CD14-positive monocyte (primary cell): Measurements from ENCODE around the gene IL21R. TPM values are rescaled to one million over a fixed set of nuclear protein-coding genes. Genes with fewer than 3 reads are reported as not detected.
A peak's percentile ranks its signal among the peaks of the same experiment; 100 is the strongest.

ENCODE experiments used
- DNase-seq, 3 donors: peaks; one replicate each; pipeline ENCODE4 v3.0.0-alpha.2; 2011 to 2022
- H2AFZ ChIP-seq: 2 replicates; pipeline ENCODE4 v1.6.0; 2012; ENCODE audit warnings: mild to moderate bottlenecking, low read depth, low read length, inconsistent platforms; ENCODE audit not compliant: insufficient read depth, poor library complexity, severe bottlenecking
- H3K27ac ChIP-seq, 2 donors: 1 replicate in 1 of 2; 2 replicates in 1 of 2; pipeline ENCODE4 v1.5.1; 2012 to 2013; ENCODE audit warnings: low read length in 2 of 2, control low read depth in 1 of 2, inconsistent platforms in 1 of 2, low read depth in 1 of 2, mild to moderate bottlenecking in 1 of 2
- H3K27me3 ChIP-seq, 2 donors: one replicate each; pipeline versions ENCODE4 v1.6.0 to v1.6.1; 2011 to 2013; ENCODE audit warnings: low read length in 2 of 2; ENCODE audit not compliant: control insufficient read depth in 2 of 2, insufficient read depth in 2 of 2
- H3K36me3 ChIP-seq, 2 donors: replicated peaks in 1 of 2; 1 replicate in 1 of 2; 2 replicates in 1 of 2; pipeline versions ENCODE4 v1.5.1 to v1.6.1; 2012 to 2013; ENCODE audit warnings: low read length in 2 of 2, control low read depth in 1 of 2, inconsistent platforms in 1 of 2, mild to moderate bottlenecking in 1 of 2; ENCODE audit not compliant: insufficient read depth in 2 of 2, control insufficient read depth in 1 of 2
- H3K4me1 ChIP-seq, 2 donors: 1 replicate in 1 of 2; 2 replicates in 1 of 2; pipeline versions ENCODE4 v1.5.1 to v1.6.1; 2012 to 2013; ENCODE audit warnings: low read length in 2 of 2, control low read depth in 1 of 2, inconsistent platforms in 1 of 2, mild to moderate bottlenecking in 1 of 2, moderate library complexity in 1 of 2; ENCODE audit not compliant: insufficient read depth in 2 of 2, control insufficient read depth in 1 of 2
- H3K4me2 ChIP-seq: replicated peaks from 2 replicates; pipeline ENCODE3; 2012; ENCODE audit warnings: low read length, moderate library complexity, mild to moderate bottlenecking; ENCODE audit not compliant: poor library complexity, severe bottlenecking; ENCODE audit errors: extremely low read depth
- H3K4me3 ChIP-seq, 3 experiments: fragments of 200-600 bp in 1 of 3; sonication (generic) in 1 of 3; replicated peaks in 1 of 3; 1 replicate in 2 of 3; 2 replicates in 1 of 3; pipeline ENCODE4 v1.5.1; 2011 to 2013; ENCODE audit warnings: low read length in 3 of 3, mild to moderate bottlenecking in 3 of 3, control low read depth in 2 of 3, low read depth in 2 of 3, inconsistent platforms in 1 of 3, moderate library complexity in 1 of 3
- H3K79me2 ChIP-seq: 2 replicates; pipeline ENCODE4 v1.6.0; 2012; ENCODE audit warnings: mild to moderate bottlenecking, control low read depth, inconsistent platforms, low read length, moderate library complexity; ENCODE audit not compliant: insufficient read depth
- H3K9ac ChIP-seq: 2 replicates; pipeline ENCODE4 v1.6.0; 2017; ENCODE audit warnings: low read length, mild to moderate bottlenecking; ENCODE audit not compliant: insufficient read depth, poor library complexity, severe bottlenecking
- H3K9me3 ChIP-seq, 2 donors: replicated peaks in 1 of 2; 1 replicate in 1 of 2; 2 replicates in 1 of 2; pipeline versions ENCODE4 v1.5.1 to v1.6.1; 2012 to 2013; ENCODE audit warnings: low read length in 2 of 2, control low read depth in 1 of 2; ENCODE audit not compliant: control insufficient read depth in 1 of 2, insufficient read depth in 1 of 2
- H4K20me1 ChIP-seq: 2 replicates; pipeline ENCODE4 v1.6.0; 2012; ENCODE audit warnings: mild to moderate bottlenecking, low read length, control low read depth, moderate library complexity; ENCODE audit not compliant: insufficient read depth
- H3K27ac Mint-ChIP-seq, 7 donors: one replicate each; pipeline ENCODE4 v1.8.0; 2020; ENCODE audit warnings: mild to moderate bottlenecking in 7 of 7, mixed read lengths in 7 of 7, moderate library complexity in 6 of 7, inconsistent platforms in 2 of 7
- H3K27me3 Mint-ChIP-seq, 3 donors: one replicate each; pipeline ENCODE4 v1.8.0; 2021 to 2022; ENCODE audit warnings: low read depth in 3 of 3, mild to moderate bottlenecking in 3 of 3, mixed read lengths in 3 of 3, moderate library complexity in 3 of 3, inconsistent platforms in 1 of 3
- H3K36me3 Mint-ChIP-seq, 2 donors: one replicate each; pipeline ENCODE4 v1.8.0; 2020; ENCODE audit warnings: mixed read lengths in 2 of 2, inconsistent platforms in 1 of 2, mild to moderate bottlenecking in 1 of 2
- H3K4me1 Mint-ChIP-seq: one replicate; pipeline ENCODE4 v1.8.0; 2020; ENCODE audit warnings: mild to moderate bottlenecking, mixed read lengths
- H3K4me3 Mint-ChIP-seq, 2 donors: one replicate each; pipeline ENCODE4 v1.8.0; 2020; ENCODE audit warnings: mild to moderate bottlenecking in 2 of 2, mixed read lengths in 2 of 2, moderate library complexity in 1 of 2
- H3K9me3 Mint-ChIP-seq, 7 donors: one replicate each; pipeline ENCODE4 v1.8.0; 2020 to 2022; ENCODE audit warnings: mixed read lengths in 7 of 7, mild to moderate bottlenecking in 6 of 7, moderate library complexity in 6 of 7, inconsistent platforms in 2 of 7
- CTCF ChIP-seq: fragments of 200-600 bp; IDR thresholded peaks from one replicate; pipeline ENCODE4 v1.8.0; 2022; ENCODE audit warnings: antibody characterized with exemption, mild to moderate bottlenecking
- WGBS: methylation state at CpG from one replicate; pipeline ENCODE4 v1.1.5; 2013; ENCODE audit warnings: missing lambda C conversion rate; ENCODE audit not compliant: insufficient coverage; 5-methylcytosine and 5-hydroxymethylcytosine counted together
- intact Hi-C, 2 donors: fragments of 100-400 bp; cut with micrococcal nuclease; formaldehyde crosslinking; loops; one replicate each; pipeline versions ENCODE4 v1.15.0 to v1.15.1; 2023
- polyA plus RNA-seq, 3 donors: library from polyadenylated mRNA; depleted of rRNA in 1 of 3; unstranded in 2 of 3; stranded (reverse) in 1 of 3; fragments of 300-500 nt in 2 of 3; fragments of >200 nt in 1 of 3; fragmentation: Illumina TruSeq in 2 of 3; gene quantifications; 1 replicate in 2 of 3; 2 replicates in 1 of 3; pipeline ENCODE4 v1.2.3, GENCODE V29; 2012 to 2021

IL21R gene
- polyA plus RNA-seq, 3 donors = 1.0 to 1.7 (median 1.4) TPM

GRCh38 chr16:27471661-27472060 is 69.7 kb downstream of the IL21R start:
- WGBS = 95% methylated on average over 13 of the region's 19 CpGs
- Mint-ChIP-seq H3K4me3 (no peak overlapping the region), H3K9me3 (peaks cover 0 to 7% (median 0%) of the 10 kb centered on the region in 7 donors), H3K4me1 (no peaks in the 10 kb centered on the region), H3K27ac (peak overlapping the region in 2 of 7 donors; percentile 30 to 59), H3K36me3 (peaks cover 98% of the 10 kb centered on the region in 2 donors), H3K27me3 (peaks cover 0 to 1% (median 0%) of the 10 kb centered on the region in 3 donors)
- peaks cover 93 to 100% of the 10 kb centered on the region in 2 donors for H3K36me3 ChIP-seq
- intact Hi-C loops = no loop called here
- H3K27me3 ChIP-seq = no peaks in the 10 kb centered on the region
- H3K79me2 ChIP-seq = no peaks in the 10 kb centered on the region
- TF ChIP-seq CTCF = no peak
- no peaks in the 10 kb centered on the region for H4K20me1 ChIP-seq
- no peak overlapping the region for H3K9ac ChIP-seq
- no peak overlapping the region for H3K27ac ChIP-seq
- no peaks in the 10 kb centered on the region for H3K4me1 ChIP-seq
- DNase-seq = no peak
- H3K4me3 ChIP-seq = no peak overlapping the region
- no peak overlapping the region for H2AFZ ChIP-seq
- no peaks in the 10 kb centered on the region for H3K9me3 ChIP-seq
- no peak overlapping the region for H3K4me2 ChIP-seq

GRCh38 chr16:27472091-27473020 is 70.4 kb downstream of the IL21R start:
- Histone ChIP-seq H3K79me2 (no peaks in the 10 kb centered on the region), H2AFZ (no peak overlapping the region), H3K4me3 (no peak overlapping the region), H3K4me2 (no peak overlapping the region), H3K27ac (no peak overlapping the region), H3K4me1 (no peaks in the 10 kb centered on the region), H3K9ac (no peak overlapping the region), H3K36me3 (peaks cover 93 to 100% of the 10 kb centered on the region in 2 donors), H4K20me1 (no peaks in the 10 kb centered on the region), H3K27me3 (no peaks in the 10 kb centered on the region), H3K9me3 (no peaks in the 10 kb centered on the region)
- 95% methylated on average over 11 of the region's 15 CpGs for WGBS
- Mint-ChIP-seq H3K27ac (peak overlapping the region in 3 of 7 donors; percentile 12 to 59 (median 37)), H3K9me3 (peaks cover 0 to 7% (median 0%) of the 10 kb centered on the region in 7 donors), H3K4me3 (no peak overlapping the region), H3K27me3 (peaks cover 0 to 1% (median 0%) of the 10 kb centered on the region in 3 donors), H3K4me1 (no peaks in the 10 kb centered on the region), H3K36me3 (peaks cover 98% of the 10 kb centered on the region in 2 donors)
- intact Hi-C loops = no loop called here
- no peak for DNase-seq
- no peak for TF ChIP-seq CTCF
